Measurements from ENCODE around the gene SSH3. TPM values are rescaled to one million over a fixed set of nuclear protein-coding genes. Genes with fewer than 3 reads are reported as not detected.
A peak's percentile ranks its signal among the peaks of the same experiment; 100 is the strongest.

Gene SSH3
- total RNA-seq, 1 experiment from 2014 or later: 2.5 TPM

DNA sequence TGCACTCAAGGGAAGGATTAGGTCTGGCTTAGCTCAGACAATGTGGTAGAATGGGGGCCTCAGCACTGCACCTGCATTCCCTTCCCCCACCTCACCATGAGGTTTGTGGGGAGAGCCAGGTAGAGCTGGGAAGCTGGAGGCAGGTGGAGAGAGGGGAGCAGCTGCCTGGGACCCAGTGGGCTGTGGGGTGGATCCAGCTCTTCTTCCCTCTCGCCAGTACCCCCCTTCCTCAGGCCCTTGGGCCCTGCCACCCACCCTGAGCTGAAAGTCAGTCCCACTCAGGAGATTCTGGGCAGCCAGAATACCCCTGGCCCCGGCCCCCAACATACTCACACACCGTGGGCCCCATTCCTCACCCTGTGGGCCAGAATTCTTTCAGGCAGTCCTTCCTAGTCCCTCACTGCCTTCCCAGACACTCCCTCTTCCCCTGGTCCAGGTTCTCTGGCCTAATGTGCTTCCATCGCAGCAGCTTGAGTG lies 53.1 kb downstream of the SSH3 start:
- Histone ChIP-seq H3K27me3 (no peaks in the 10 kb centered on the region), H3K9me3 (replicated peaks) (no peaks in the 10 kb centered on the region), H3K27ac (peak overlapping the region; percentile 100), H3K4me3 (no peak overlapping the region), H3K4me1 (peaks cover 37% of the 10 kb centered on the region), H3K36me3 (no peaks in the 10 kb centered on the region)
- DNase-seq: no peak

DNA sequence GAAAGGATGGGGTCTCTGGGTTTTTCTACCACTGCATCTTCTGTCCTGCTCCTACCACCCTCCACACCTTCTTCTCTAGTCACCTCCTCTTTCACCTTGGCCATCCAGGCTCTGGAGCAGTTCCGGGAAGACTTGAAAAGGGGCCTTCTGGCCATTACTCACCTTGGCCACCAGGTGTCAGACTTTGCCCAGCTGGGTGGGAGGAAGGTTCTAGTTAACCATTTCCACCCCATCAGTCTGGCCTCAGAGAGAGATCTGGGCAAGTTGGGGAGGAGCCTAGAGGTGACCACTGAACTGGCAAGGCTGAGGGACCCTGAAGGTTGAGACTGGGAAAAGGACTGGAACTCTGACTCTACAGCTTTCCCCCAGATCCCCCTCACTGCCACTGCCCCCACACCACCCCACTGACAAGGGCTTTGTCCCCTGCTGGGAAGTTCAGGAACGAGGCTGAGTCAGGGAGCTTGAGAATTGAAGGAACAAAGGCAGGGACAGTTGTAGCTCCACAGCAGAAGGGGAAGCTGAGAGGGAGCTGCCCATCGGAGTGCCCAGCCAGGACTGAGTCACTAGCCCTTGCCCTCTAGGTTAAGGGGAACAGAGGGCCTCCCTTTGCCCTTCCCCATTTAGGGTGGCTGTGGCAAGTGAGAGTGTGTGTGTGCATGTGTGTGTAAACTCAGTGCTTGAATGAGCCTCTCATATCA lies 53.7 kb downstream of the SSH3 start:
- H3K36me3 ChIP-seq: no peaks in the 10 kb centered on the region
- no peak overlapping the region for H3K4me3 ChIP-seq
- DNase-seq: peak; percentile 81 to 92
- H3K4me1 ChIP-seq: peaks cover 34% of the 10 kb centered on the region
- H3K9me3 ChIP-seq (replicated peaks): no peaks in the 10 kb centered on the region
- no peaks in the 10 kb centered on the region for H3K27me3 ChIP-seq
- H3K27ac ChIP-seq: peak overlapping the region; percentile 100

DNA sequence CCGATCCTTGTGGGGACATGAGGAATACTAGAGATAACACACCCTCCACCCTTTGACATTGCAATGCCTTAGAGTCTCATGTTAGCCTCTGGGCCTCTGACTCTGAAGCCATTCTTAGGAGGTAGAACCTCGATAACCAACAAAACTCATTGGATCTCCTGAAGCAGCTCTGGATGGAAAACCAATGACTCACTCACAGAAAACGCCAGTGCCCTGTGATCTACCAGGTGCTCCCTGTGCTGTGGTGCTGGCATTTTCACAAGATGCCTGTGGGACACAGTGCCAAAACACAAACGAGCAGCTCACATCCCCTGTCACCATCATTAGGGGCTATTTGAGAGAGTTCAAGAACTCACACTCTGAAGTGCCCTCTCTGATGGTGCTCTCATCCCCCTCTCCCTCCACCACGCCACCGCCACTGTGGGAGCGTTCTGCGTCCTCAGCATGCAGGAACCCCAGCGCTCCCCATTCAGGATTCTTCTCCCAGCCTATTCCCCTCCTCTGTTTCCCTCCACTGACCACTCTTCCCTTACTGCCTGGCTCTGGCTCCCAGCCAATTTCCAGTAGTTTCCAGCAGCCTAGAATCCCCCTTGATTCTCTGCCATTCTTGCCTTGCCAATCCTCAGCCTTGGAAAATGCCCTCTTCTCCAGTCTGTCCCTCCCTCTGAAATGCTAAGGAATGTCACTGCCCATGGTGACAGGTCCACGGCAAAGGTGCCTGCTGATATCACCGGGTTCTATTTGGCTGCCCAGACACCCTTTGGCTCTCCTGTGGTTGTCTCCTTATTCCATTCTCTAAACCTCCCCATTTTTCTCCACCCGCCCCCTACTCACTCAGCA lies 54.7 kb downstream of the SSH3 start:
- peak in 1 of 2 experiments; percentile 23 for DNase-seq

More for the DNA sequence above, 54.7 kb downstream of the SSH3 start:
- no peak overlapping the region for H3K4me3 ChIP-seq
- H3K9me3 ChIP-seq (replicated peaks): no peaks in the 10 kb centered on the region
- H3K27ac ChIP-seq: no peak overlapping the region
- H3K36me3 ChIP-seq: no peaks in the 10 kb centered on the region
- H3K4me1 ChIP-seq: peaks cover 34% of the 10 kb centered on the region
- no peaks in the 10 kb centered on the region for H3K27me3 ChIP-seq

Other genes with a start within 250 kb of the SSH3 start
- gene RHOD, start 246.7 kb upstream of the SSH3 start, total RNA-seq (2014; rRNA removed; shearing (Covaris generic)): not detected in 2 replicates
- gene KDM2A, start 184.3 kb upstream of the SSH3 start, total RNA-seq (2014; rRNA removed; shearing (Covaris generic)): 32.2 and 33.7 TPM in 2 replicates
- gene GRK2, start 37.1 kb upstream of the SSH3 start, total RNA-seq (2014; rRNA removed; shearing (Covaris generic)): 45.2 and 49.7 TPM in 2 replicates
- gene ANKRD13D, start 14.2 kb upstream of the SSH3 start, total RNA-seq (2014; rRNA removed; shearing (Covaris generic)): 15.3 and 19.9 TPM in 2 replicates
- gene POLD4, start 50.0 kb downstream of the SSH3 start, total RNA-seq (2014; rRNA removed; shearing (Covaris generic)): 35.4 and 37.5 TPM in 2 replicates
- gene CLCF1, start 70.1 kb downstream of the SSH3 start, total RNA-seq (2014; rRNA removed; shearing (Covaris generic)): 5.2 and 6.1 TPM in 2 replicates
- 9.4 and 11.7 TPM in 2 replicates for gene RAD9A, start 88.5 kb downstream of the SSH3 start, total RNA-seq (2014; rRNA removed; shearing (Covaris generic))
- gene PPP1CA, start 98.3 kb downstream of the SSH3 start, total RNA-seq (2014; rRNA removed; shearing (Covaris generic)): 169 and 197 TPM in 2 replicates
- not detected in 2 replicates for gene TBC1D10C, start 100.6 kb downstream of the SSH3 start, total RNA-seq (2014; rRNA removed; shearing (Covaris generic))
- 0.05 and 0.08 TPM in 2 replicates for gene CARNS1, start 112.1 kb downstream of the SSH3 start, total RNA-seq (2014; rRNA removed; shearing (Covaris generic))
- 25.9 and 33.5 TPM in 2 replicates for gene RPS6KB2, start 125.0 kb downstream of the SSH3 start, total RNA-seq (2014; rRNA removed; shearing (Covaris generic))
- 1.1 TPM in 1 of 2 replicates, not detected in the other for gene PTPRCAP, start 134.2 kb downstream of the SSH3 start, total RNA-seq (2014; rRNA removed; shearing (Covaris generic))
- gene CORO1B, start 139.9 kb downstream of the SSH3 start, total RNA-seq (2014; rRNA removed; shearing (Covaris generic)): 25.5 and 30.1 TPM in 2 replicates
- gene GPR152, start 149.2 kb downstream of the SSH3 start, total RNA-seq (2014; rRNA removed; shearing (Covaris generic)): not detected in 2 replicates
- gene CABP4, start 151.8 kb downstream of the SSH3 start, total RNA-seq (2014; rRNA removed; shearing (Covaris generic)): 1.2 and 2.6 TPM in 2 replicates
- gene TMEM134, start 165.7 kb downstream of the SSH3 start, total RNA-seq (2014; rRNA removed; shearing (Covaris generic)): 7.6 TPM in 2 replicates
- 39.8 and 45.4 TPM in 2 replicates for gene AIP, start 179.5 kb downstream of the SSH3 start, total RNA-seq (2014; rRNA removed; shearing (Covaris generic))
- 7.9 and 9.7 TPM in 2 replicates for gene PITPNM1, start 201.8 kb downstream of the SSH3 start, total RNA-seq (2014; rRNA removed; shearing (Covaris generic))
- 15.8 and 15.9 TPM in 2 replicates for gene CDK2AP2, start 204.6 kb downstream of the SSH3 start, total RNA-seq (2014; rRNA removed; shearing (Covaris generic))
- not detected in 2 replicates for gene CABP2, start 219.9 kb downstream of the SSH3 start, total RNA-seq (2014; rRNA removed; shearing (Covaris generic))